ENCODE data around the gene ORC5. TPM values are rescaled to one million over a fixed set of nuclear protein-coding genes. Genes with fewer than 3 reads are reported as not detected.
"Not testable (repeated sequence)": the region's sequence is repeated elsewhere in the genome, so short reads cannot be mapped to it uniquely, and the experiment has no call there.

ORC5 gene
- total RNA-seq, 1 donor from 2014 or later = 14.7 TPM

GRCh38 chr7:104198673-104199278, 9.0 kb downstream of the ORC5 start:
- Mint-ChIP-seq H3K27me3 (ENCODE audit: unreplicated experiment) (no peaks in the 10 kb centered on the region), H3K4me3 (ENCODE audit: unreplicated experiment) (no peak overlapping the region), H3K9me3 (ENCODE audit: unreplicated experiment) (peaks cover 2% of the 10 kb centered on the region), H3K27ac (ENCODE audit: unreplicated experiment) (no peak overlapping the region), H3K36me3 (ENCODE audit: unreplicated experiment) (peaks cover 25% of the 10 kb centered on the region), H3K4me1 (ENCODE audit: low read depth, unreplicated experiment) (no peaks in the 10 kb centered on the region)
- no peak for TF ChIP-seq CTCF (IDR thresholded peaks at IDR 0.05; ENCODE audit: partially characterized antibody, unreplicated experiment)
- no peak for DNase-seq

- Mint-ChIP-seq H3K4me1 (ENCODE audit: low read depth, unreplicated experiment) (no peaks in the 10 kb centered on the region), H3K9me3 (ENCODE audit: unreplicated experiment) (peaks cover 2% of the 10 kb centered on the region), H3K36me3 (ENCODE audit: unreplicated experiment) (peaks cover 25% of the 10 kb centered on the region), H3K27me3 (ENCODE audit: unreplicated experiment) (no peaks in the 10 kb centered on the region), H3K4me3 (ENCODE audit: unreplicated experiment) (no peak overlapping the region), H3K27ac (ENCODE audit: unreplicated experiment) (no peak overlapping the region)
- no peak for DNase-seq
- TF ChIP-seq CTCF (IDR thresholded peaks at IDR 0.05; ENCODE audit: partially characterized antibody, unreplicated experiment) = no peak
These were observed 11.7 kb downstream of the ORC5 start for GRCh38 chr7:104196161-104196560.

GRCh38 chr7:104192434-104192833, 15.4 kb downstream of the ORC5 start:
- Mint-ChIP-seq H3K27me3 (ENCODE audit: unreplicated experiment) (no peaks in the 10 kb centered on the region), H3K9me3 (ENCODE audit: unreplicated experiment) (no peaks in the 10 kb centered on the region), H3K4me1 (ENCODE audit: low read depth, unreplicated experiment) (no peaks in the 10 kb centered on the region), H3K4me3 (ENCODE audit: unreplicated experiment) (no peak overlapping the region), H3K36me3 (ENCODE audit: unreplicated experiment) (no peaks in the 10 kb centered on the region), H3K27ac (ENCODE audit: unreplicated experiment) (no peak overlapping the region)
- TF ChIP-seq CTCF (IDR thresholded peaks at IDR 0.05; ENCODE audit: partially characterized antibody, unreplicated experiment) = no peak
- no peak for DNase-seq

GRCh38 chr7:104185346-104185745, 22.5 kb downstream of the ORC5 start:
- Mint-ChIP-seq H3K27ac (ENCODE audit: unreplicated experiment) (no peak overlapping the region), H3K36me3 (ENCODE audit: unreplicated experiment) (peaks cover 10% of the 10 kb centered on the region), H3K4me3 (ENCODE audit: unreplicated experiment) (no peak overlapping the region), H3K4me1 (ENCODE audit: low read depth, unreplicated experiment) (no peaks in the 10 kb centered on the region), H3K27me3 (ENCODE audit: unreplicated experiment) (no peaks in the 10 kb centered on the region), H3K9me3 (ENCODE audit: unreplicated experiment) (no peaks in the 10 kb centered on the region)
- no peak for DNase-seq
- no peak for TF ChIP-seq CTCF (IDR thresholded peaks at IDR 0.05; ENCODE audit: partially characterized antibody, unreplicated experiment)

- Mint-ChIP-seq H3K4me3 (ENCODE audit: unreplicated experiment) (no peak overlapping the region), H3K4me1 (ENCODE audit: low read depth, unreplicated experiment) (no peaks in the 10 kb centered on the region), H3K36me3 (ENCODE audit: unreplicated experiment) (peaks cover 40% of the 10 kb centered on the region), H3K9me3 (ENCODE audit: unreplicated experiment) (peaks cover 2% of the 10 kb centered on the region), H3K27me3 (ENCODE audit: unreplicated experiment) (peaks cover 2% of the 10 kb centered on the region), H3K27ac (ENCODE audit: unreplicated experiment) (no peak overlapping the region)
- DNase-seq = no peak
- no peak for TF ChIP-seq CTCF (IDR thresholded peaks at IDR 0.05; ENCODE audit: partially characterized antibody, unreplicated experiment)
These were observed 28.6 kb downstream of the ORC5 start for GRCh38 chr7:104179178-104179577.

- peaks cover 30% of the 10 kb centered on the region for H3K36me3 Mint-ChIP-seq (ENCODE audit: unreplicated experiment)
- not testable (repeated sequence) for H3K9me3 Mint-ChIP-seq (ENCODE audit: unreplicated experiment); DNase-seq; H3K4me1 Mint-ChIP-seq (ENCODE audit: low read depth, unreplicated experiment); H3K27me3 Mint-ChIP-seq (ENCODE audit: unreplicated experiment); H3K4me3 Mint-ChIP-seq (ENCODE audit: unreplicated experiment); H3K27ac Mint-ChIP-seq (ENCODE audit: unreplicated experiment)
These were observed 30.2 kb downstream of the ORC5 start for GRCh38 chr7:104177565-104178083.
